NB4 (cell line): ENCODE results near the gene COL1A2.

Experiments used
- MYC ChIP-seq: IDR thresholded peaks from 2 replicates; pipeline ENCODE4 v1.6.1; 2011; ENCODE audit warnings: low read depth, low read length
- TF ChIP-seq, protein P1 (sequence below): IDR thresholded peaks from one replicate; pipeline ENCODE4 v1.5.1; 2012; ENCODE audit warnings: low read depth, low read length

GRCh38 chr7:94451187-94451586, 56.5 kb downstream of the COL1A2 start:
- TF ChIP-seq MYC = no peak
- TF ChIP-seq, protein P1, sequence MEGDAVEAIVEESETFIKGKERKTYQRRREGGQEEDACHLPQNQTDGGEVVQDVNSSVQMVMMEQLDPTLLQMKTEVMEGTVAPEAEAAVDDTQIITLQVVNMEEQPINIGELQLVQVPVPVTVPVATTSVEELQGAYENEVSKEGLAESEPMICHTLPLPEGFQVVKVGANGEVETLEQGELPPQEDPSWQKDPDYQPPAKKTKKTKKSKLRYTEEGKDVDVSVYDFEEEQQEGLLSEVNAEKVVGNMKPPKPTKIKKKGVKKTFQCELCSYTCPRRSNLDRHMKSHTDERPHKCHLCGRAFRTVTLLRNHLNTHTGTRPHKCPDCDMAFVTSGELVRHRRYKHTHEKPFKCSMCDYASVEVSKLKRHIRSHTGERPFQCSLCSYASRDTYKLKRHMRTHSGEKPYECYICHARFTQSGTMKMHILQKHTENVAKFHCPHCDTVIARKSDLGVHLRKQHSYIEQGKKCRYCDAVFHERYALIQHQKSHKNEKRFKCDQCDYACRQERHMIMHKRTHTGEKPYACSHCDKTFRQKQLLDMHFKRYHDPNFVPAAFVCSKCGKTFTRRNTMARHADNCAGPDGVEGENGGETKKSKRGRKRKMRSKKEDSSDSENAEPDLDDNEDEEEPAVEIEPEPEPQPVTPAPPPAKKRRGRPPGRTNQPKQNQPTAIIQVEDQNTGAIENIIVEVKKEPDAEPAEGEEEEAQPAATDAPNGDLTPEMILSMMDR = no peak
